NCI-H524 (cell line): Measurements from ENCODE around the gene CHGA.
A peak's percentile ranks its signal among the peaks of the same experiment; 100 is the strongest.

Experiments
- DNase-seq, 2 experiments: peaks; one replicate each; lab custom pipeline; 2025; lab: John Stamatoyannopoulos, UW

CHGA gene

GRCh38 chr14:92982956-92983355 is 60.0 kb downstream of the CHGA start:
- no peak for DNase-seq

DNA sequence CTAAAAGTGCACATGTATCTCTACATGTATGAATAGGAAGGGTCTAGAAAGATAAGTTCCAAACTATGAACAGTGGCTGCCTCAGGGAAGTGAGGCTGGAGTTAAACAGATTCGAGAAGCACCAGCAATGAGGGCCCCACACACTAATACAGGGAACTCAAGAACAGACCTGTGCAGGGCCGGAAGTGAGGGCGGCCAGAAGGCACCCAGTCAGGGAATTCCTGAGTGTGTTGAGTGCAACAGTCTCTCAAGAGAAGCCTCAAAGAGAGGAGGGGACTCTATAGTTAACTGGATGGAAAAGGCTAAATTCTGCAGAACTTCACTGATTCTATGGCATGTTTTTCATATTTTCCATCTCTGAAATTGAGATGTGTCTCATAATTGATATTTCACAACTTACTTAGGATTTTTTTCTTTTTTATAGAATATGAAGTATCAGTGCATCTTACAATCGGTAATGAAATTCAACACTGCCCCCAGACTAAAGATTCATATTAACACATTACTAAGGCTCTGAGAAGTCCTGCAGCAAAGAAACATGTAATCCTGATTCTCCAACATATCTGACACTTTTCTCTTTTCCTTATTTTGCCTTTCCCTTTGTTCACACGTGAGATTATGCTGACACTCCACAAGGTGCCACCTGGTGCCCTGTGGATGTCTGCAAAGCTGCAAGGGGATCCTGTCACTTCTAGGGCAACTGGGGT is 61.3 kb downstream of the CHGA start:
- DNase-seq, result peak in 1 of 2 experiments; percentile 46
